ENCODE measurements around the gene CRYGN.

The CRYGN gene

GRCh38 chr7:151389096-151389767, 50.7 kb downstream of the CRYGN start:
- Mint-ChIP-seq H3K27ac (no peak overlapping the region), H3K9me3 (no peaks in the 10 kb centered on the region), H3K36me3 (no peaks in the 10 kb centered on the region), H3K4me3 (no peak overlapping the region), H3K4me1 (no peaks in the 10 kb centered on the region), H3K27me3 (no peaks in the 10 kb centered on the region)

- H3K4me1 Mint-ChIP-seq, result no peaks in the 10 kb centered on the region
- no peaks in the 10 kb centered on the region for H3K9me3 Mint-ChIP-seq
- no peaks in the 10 kb centered on the region for H3K36me3 Mint-ChIP-seq
- H3K27ac Mint-ChIP-seq, result no peak overlapping the region
- no peak overlapping the region for H3K4me3 Mint-ChIP-seq
- H3K27me3 Mint-ChIP-seq, result peaks cover 2% of the 10 kb centered on the region
Measured at GRCh38 chr7:151388430-151388829, 51.5 kb downstream of the CRYGN start.

DNA sequence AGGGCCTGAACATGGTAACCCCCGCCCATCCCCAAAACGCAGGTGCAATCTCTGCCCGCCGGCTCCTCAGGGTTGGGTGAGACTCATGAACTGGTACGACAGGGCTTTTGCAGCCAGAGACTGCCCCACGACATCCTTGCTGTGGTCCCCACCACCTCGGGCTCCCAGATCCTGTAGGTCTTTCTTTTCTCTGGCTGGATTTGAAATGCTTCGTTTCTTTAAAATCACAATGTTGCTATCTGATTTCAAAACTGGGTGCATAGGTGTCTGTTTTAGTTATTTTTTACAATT, 52.0 kb downstream of the CRYGN start:
- Mint-ChIP-seq H3K4me1 (no peaks in the 10 kb centered on the region), H3K27ac (no peak overlapping the region), H3K27me3 (peaks cover 2% of the 10 kb centered on the region), H3K9me3 (no peaks in the 10 kb centered on the region), H3K36me3 (no peaks in the 10 kb centered on the region), H3K4me3 (no peak overlapping the region)

DNA sequence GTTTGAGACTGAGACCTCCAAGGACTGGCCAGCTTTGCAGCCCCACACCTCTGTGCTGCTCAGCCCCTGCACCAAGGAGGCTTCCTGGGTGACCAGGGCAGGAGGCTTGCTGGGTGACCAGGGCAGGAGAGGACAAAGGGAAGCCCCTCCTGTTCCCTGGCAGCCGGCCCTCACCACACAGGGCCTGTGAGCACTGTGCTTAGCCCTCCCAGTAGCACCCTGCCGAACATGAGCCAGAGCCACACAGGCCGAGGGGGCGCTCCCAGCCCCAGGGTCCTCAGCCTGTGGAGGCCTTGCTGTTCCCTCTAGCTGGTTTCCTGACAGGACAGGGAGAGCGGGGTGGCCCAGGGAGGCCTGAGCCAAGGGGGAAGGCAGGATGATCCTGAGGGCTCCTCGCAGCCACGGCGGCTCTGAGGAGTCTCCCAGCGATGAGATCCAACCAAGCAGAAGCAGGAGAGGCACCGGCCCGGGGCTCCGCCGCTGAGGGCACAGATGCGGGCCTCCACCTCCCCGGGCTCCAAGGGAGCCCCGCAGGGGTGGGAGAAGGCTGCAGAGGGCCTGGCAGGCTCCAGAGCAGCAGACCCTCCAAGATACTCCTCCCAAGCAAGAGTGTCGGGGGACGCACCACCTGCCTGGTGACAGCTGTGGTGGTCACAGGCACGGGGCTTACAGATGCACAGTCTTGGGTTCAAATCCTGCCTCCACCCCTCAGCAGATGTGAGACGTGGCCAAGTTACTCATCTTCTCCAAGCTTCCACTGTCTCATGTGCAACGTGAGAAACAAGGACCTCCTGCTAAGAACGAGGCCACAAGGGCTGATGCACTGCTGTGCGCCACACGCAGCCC, 52.6 kb downstream of the CRYGN start:
- Mint-ChIP-seq H3K27ac (no peak overlapping the region), H3K4me1 (peaks cover 3% of the 10 kb centered on the region), H3K36me3 (no peaks in the 10 kb centered on the region), H3K9me3 (no peaks in the 10 kb centered on the region), H3K4me3 (no peak overlapping the region), H3K27me3 (peaks cover 4% of the 10 kb centered on the region)

DNA sequence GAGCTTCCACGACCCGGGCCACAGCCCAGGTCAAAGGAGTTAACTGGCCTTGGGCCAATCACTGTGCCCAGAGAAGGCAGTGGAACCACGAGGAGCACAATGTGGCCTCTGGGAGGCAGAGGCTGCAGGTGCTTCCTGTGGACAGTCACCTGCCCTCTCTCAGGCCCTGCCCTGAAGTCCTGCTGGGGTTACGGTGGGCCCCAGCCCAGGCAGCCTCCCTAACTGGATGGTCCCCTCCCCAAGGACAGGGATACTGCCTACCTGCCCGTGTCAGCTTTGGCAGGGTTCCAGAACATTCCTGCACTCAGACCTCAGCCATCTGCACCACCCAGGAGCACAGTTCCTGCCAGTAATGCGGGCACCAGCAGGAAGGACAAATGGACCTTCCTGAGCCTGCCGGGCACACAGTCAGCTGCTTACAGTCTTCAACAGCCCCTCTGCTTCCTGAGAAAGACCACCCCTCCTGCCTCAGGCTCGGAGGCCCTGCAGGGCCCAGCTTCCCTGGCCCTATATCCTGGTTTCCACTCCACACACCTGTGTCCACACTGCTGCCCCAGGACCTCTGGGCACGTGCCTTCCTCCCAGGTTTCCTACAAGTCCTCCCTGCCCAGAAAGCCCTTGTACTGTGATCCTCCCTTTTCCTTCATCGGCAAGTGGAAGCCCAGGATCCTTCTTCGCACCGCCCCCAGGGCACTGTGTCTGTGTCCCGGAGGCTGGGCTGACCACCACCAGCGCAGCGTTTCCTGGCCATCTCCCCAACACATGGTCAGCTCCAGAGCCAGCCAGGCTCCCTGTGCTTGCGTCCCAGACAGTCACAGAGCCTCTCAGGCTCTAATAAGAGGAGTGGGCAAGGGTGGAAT, 53.4 kb downstream of the CRYGN start:
- Mint-ChIP-seq H3K9me3 (no peaks in the 10 kb centered on the region), H3K27me3 (peaks cover 5% of the 10 kb centered on the region), H3K36me3 (no peaks in the 10 kb centered on the region), H3K4me1 (peaks cover 8% of the 10 kb centered on the region), H3K4me3 (no peak overlapping the region), H3K27ac (no peak overlapping the region)

- no peaks in the 10 kb centered on the region for H3K9me3 Mint-ChIP-seq
- H3K36me3 Mint-ChIP-seq, result no peaks in the 10 kb centered on the region
- peaks cover 5% of the 10 kb centered on the region for H3K27me3 Mint-ChIP-seq
- H3K4me3 Mint-ChIP-seq, result no peak overlapping the region
- H3K27ac Mint-ChIP-seq, result no peak overlapping the region
- H3K4me1 Mint-ChIP-seq, result peaks cover 8% of the 10 kb centered on the region
Measured at GRCh38 chr7:151385626-151386300, 54.2 kb downstream of the CRYGN start.

- Mint-ChIP-seq H3K27me3 (peaks cover 5% of the 10 kb centered on the region), H3K27ac (no peak overlapping the region), H3K4me1 (peaks cover 8% of the 10 kb centered on the region), H3K36me3 (no peaks in the 10 kb centered on the region), H3K4me3 (no peak overlapping the region), H3K9me3 (no peaks in the 10 kb centered on the region)
Measured at GRCh38 chr7:151384776-151385625, 54.9 kb downstream of the CRYGN start.

GRCh38 chr7:151384352-151384697, 55.6 kb downstream of the CRYGN start:
- Mint-ChIP-seq H3K27ac (no peak overlapping the region), H3K4me1 (peaks cover 8% of the 10 kb centered on the region), H3K36me3 (no peaks in the 10 kb centered on the region), H3K9me3 (no peaks in the 10 kb centered on the region), H3K4me3 (no peak overlapping the region), H3K27me3 (peaks cover 5% of the 10 kb centered on the region)

- Mint-ChIP-seq H3K36me3 (no peaks in the 10 kb centered on the region), H3K27me3 (peaks cover 5% of the 10 kb centered on the region), H3K27ac (no peak overlapping the region), H3K4me1 (peaks cover 8% of the 10 kb centered on the region), H3K4me3 (no peak overlapping the region), H3K9me3 (no peaks in the 10 kb centered on the region)
Measured at GRCh38 chr7:151383638-151384351, 56.1 kb downstream of the CRYGN start.

DNA sequence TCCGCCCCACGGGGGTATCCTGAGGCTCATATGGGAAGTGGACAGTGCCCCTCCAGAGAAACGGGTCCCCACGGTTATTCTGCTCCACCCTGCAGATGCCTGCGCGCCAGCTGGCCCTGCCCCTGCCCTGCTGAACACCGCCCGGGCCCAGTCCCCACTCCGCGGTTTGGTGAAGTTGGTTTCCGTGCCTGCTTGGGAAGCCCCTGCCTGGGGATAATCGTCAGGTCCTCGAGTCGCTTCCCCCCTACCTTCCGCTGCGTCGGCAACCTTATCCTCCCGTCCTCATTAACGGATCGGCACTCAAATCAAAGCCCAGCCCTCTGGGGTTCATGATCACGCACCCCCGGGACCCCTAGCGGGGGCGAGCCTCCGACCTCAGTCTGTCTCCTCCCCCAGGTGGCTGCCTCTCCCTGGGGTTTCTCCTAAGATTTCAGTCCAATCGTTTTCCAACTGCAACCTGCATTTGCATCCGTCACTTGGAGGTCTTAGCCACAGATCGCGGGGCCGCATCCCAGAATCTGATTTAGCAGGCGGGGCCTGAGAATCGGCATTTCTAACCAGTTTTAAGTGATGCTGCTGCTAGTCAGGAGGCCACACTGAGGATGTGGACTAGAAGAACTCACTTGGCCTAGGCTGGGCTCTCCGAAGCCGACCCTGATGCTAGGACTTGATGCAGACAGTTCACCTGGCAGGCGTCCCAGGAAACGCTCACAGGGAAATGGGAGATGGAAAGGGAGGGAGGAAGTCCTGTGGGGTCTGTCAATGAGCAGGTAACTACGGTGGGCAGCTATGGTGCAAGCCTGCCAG, 57.7 kb downstream of the CRYGN start:
- Mint-ChIP-seq H3K4me3 (peak overlapping the region; percentile 79), H3K27ac (no peak overlapping the region), H3K9me3 (no peaks in the 10 kb centered on the region), H3K4me1 (peaks cover 8% of the 10 kb centered on the region), H3K36me3 (peaks cover 4% of the 10 kb centered on the region), H3K27me3 (peaks cover 5% of the 10 kb centered on the region)

DNA sequence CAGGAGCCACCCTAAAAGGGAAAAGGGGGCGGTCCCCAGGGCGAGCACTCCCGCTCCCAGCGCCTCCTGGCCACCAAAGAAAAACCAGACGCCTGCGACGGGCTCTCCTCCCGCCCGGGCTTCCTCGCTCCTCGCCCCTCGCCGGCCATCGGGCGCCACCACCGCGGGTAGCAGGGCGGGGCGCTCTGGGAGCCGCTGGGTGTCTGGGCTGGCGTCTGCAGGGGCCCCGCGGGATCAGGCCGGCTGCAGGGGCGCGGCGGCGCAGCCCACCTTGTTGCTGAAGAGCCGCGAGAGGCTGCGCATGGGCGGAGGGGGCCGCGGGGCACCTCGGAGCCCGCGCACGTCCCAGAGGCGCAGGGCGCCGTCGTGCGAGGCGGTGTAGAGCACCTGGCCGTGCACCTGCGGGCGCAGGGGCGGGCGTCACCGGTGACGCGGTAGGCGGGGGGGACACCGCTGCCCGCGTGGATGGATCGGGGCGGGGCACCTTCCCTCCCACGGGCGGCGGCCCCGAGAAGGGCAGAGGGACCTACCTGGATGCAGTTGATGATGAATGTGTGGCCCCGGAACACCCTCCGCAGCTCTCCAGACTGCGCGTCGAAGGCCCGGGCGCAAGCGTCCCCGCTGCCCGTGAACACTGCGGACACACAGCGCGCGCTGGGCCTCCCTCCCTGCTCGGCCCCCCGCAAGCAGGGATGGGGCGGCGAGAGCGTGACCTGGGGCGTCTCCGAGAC, 58.4 kb downstream of the CRYGN start:
- Mint-ChIP-seq H3K4me1 (peaks cover 8% of the 10 kb centered on the region), H3K9me3 (no peaks in the 10 kb centered on the region), H3K27me3 (peaks cover 5% of the 10 kb centered on the region), H3K36me3 (peaks cover 4% of the 10 kb centered on the region), H3K4me3 (no peak overlapping the region), H3K27ac (no peak overlapping the region)

DNA sequence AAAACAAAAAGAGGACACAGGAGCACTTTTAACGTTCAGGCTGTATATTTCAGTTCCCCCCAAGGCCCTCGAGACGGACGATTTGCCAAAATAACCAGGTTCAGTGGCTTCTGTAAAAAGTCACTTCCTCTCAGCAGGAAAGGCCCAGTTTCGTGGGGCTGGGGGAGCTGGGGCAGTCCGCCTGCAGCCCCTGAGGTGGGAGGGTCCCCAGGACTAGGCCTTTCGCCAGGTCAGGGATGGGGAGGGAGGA, 58.9 kb downstream of the CRYGN start:
- Mint-ChIP-seq H3K4me3 (peak overlapping the region; percentile 55), H3K27me3 (peaks cover 5% of the 10 kb centered on the region), H3K27ac (no peak overlapping the region), H3K4me1 (peaks cover 8% of the 10 kb centered on the region), H3K9me3 (no peaks in the 10 kb centered on the region), H3K36me3 (peaks cover 4% of the 10 kb centered on the region)

Data from activated naive CD4-positive, alpha-beta T cell treated with anti-CD3 and anti-CD28 coated beads, Interleukin-2, amount 50 U/mL, for 24 hours (primary cell).